Measurements from ENCODE around the gene PLCB4.
"Not testable (repeated sequence)": the region's sequence is repeated elsewhere in the genome, so short reads cannot be mapped to it uniquely, and the experiment has no call there.

The PLCB4 gene

GRCh38 chr20:9145142-9145541 is 76.3 kb downstream of the PLCB4 start:
- no peak for DNase-seq

DNA sequence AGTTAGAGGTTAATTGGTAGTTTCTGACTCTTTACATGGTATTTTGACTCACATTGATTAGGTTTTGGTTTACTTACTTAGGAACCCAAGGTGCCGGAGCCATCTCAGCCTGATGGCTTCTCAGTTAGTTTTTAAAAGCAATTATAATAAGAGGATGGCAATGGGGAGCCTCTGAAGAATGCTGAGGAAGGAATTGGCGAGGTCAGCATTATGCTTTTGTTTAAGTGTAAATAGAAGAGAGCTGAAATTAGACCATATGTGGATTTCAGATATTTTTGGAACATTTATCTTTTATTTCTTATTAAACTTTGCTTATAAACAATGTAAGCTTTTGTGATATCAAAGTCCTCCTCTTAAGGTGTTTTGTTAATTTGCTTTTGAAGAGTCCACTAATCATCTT is 77.8 kb downstream of the PLCB4 start:
- no peak for DNase-seq

DNA sequence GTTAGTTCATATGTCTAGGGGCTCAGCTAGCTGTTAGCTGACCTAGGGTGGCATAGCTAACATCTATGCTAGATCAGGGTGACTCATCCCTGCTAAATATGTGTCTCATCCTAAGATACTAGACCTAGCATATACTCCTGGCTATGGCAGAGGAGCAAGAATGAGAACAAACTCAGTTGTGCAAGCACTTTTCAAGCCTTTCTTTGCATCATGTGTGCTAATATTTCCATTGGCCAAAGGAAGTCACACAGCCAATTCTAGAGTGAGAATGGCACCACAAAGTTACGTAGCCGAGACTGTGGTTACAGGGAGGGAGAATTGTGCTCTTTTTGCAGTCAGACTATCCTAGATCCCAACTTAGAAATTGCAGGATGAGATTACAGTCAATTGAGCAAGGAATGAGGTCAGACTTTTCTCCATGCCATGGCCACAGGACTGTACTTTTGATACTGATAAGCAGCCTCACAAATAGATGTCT is 78.7 kb downstream of the PLCB4 start:
- DNase-seq = no peak

DNA sequence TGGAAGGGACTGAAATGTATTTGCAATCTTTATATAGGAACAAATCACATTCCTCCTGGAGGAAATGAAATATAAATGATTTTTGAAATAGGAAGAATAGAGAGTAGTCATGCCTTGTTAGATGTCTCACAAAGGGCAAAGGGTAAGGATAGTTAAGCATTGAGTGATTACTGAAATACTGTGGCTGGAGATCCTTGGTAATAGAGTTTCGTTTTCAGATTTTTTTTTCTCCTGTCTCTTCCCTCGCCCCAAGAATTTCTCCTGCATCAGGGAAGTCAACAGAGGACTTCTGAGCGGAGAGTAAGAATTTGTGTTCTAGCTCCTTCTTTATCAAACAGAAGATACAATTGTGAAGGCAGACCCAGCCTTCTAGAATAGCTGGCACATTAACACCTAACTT is 79.4 kb downstream of the PLCB4 start:
- DNase-seq = no peak

- DNase-seq = no peak
Measured at GRCh38 chr20:9149087-9149486, 80.2 kb downstream of the PLCB4 start.

- no peak for DNase-seq
Measured at GRCh38 chr20:9149796-9150195, 80.9 kb downstream of the PLCB4 start.

DNA sequence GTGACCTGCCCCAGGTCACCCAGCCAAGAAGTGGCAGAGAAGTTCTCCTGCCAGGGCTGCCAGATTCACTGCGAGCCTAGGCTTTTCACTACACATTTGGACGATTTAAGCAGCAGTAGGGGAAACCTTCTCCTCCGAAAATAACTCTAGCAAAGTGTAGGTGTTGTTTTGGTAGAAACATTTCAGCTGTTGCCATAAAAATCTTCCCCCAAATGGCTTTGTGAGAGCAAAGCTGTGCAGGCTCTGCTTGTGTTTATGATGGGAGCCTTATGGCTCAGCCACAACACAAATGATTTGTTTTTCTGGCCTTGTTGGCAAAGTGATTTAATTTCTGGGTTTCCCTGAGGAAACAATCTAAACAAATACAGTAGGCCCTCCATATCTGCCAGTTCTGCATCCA is 81.8 kb downstream of the PLCB4 start:
- DNase-seq = no peak

DNA sequence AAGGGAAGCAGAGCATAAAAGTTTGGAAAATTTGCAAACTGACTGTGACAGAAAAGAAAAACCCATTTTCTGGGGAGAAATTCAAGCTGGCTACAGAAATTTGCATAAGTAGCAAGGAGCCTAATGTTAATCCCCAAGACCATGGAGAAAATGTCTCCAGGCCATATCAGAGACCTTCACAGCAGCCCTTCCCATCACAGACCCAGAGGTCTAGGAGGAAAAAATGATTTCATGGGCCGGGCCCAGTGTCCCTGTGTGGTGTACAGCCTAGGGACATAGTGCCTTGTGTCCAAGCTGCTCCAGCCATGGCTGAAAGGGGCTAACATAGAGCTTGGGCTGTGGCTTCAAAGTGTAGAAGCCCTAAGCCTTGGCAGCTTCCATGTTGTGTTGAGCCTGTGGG is 83.3 kb downstream of the PLCB4 start:
- not testable (repeated sequence) for DNase-seq

GRCh38 chr20:9154464-9155024 is 85.7 kb downstream of the PLCB4 start:
- DNase-seq = no peak

- DNase-seq = no peak
Measured at GRCh38 chr20:9156529-9157280, 87.8 kb downstream of the PLCB4 start.

- DNase-seq = no peak
Measured at GRCh38 chr20:9160331-9160730, 91.4 kb downstream of the PLCB4 start.

- no peak for DNase-seq
Measured at GRCh38 chr20:9160757-9161156, 91.9 kb downstream of the PLCB4 start.

DNA sequence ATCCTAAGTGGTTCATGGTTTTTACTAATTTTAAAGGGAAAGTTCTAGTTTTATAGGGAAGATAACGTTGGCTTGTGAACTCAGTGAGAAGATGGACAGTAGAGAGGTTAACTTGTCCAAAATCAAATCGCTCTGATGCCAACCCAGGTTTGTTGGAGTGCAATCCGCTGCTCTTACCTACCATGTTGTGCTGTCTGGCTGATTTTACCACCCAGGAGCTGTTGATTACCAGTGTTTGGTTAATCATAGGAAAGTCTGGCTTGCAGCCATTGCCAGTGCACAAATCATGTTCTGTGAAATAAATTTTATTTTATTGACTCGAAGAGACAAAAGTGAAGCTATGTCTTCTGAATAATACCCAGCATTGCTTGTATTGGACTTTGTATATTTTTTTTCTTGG is 92.4 kb downstream of the PLCB4 start:
- no peak for DNase-seq

DNA sequence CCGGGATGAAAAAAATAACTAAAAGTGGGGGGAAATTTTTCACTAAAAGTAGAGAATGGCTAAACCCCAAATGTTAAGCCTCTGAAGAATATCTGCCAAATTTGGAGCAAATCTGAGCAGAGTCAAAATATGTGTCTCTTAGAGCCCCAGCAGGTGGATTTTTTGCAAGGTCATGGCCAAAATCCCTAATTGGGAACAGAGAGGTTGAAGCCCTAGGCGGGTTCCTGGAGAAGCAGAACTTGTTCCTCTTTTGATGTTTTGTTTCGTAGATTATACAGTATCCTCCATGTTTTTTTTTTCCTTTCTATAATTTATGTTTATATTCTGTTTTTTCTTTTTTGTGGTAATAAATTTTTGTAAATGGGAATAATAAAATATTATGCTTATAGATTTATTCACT is 94.4 kb downstream of the PLCB4 start:
- DNase-seq = no peak

DNA sequence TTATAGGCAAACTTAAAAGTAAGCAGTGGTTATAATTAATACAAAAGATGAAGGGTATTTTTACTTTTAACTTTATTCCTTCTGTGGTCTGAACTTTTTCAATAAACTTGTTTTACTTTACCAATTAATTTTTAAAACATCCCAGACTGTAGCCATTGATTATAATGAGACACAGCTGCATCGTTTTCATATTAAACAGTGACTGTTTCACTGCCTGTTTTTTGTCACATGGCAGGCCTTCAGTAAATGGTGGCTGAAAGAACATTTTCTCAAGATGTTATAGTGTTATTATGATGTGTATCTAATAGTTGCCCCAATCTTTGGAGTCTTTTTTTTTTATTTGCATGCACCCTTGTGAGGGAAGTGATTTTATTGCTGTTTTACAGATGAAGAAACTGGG is 95.1 kb downstream of the PLCB4 start:
- no peak for DNase-seq

- no peak for DNase-seq
Measured at GRCh38 chr20:9165261-9165660, 96.4 kb downstream of the PLCB4 start.

DNA sequence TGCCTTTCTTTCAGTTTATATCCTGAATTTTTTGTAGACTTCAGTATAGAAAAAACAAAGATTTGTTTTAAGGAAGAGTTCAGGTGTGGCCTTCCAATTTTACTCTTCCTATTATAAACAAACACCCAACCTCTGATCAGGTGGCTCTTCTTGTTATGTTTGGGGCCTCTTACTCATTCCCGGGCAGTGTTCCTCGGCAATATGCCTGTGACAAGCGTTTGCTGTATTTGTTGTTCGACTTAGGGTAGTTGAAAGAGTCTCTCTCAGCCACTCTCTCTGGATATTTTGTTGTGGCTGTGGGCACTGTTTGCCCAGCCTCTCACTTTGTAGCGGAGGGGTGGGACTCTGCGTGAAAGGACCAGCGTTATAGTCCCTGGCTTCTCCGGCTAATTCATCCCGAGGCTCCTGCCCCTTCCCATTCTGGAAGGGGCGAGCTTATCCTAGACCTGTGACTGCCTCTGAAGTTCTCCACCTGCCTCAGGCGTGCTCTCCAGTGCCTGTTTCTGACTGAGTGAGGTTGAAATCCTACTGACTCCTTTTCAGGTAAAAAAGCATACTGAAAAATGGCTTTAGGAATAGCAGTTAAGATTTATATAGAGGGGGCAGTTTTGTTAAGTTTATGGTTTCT is 97.4 kb downstream of the PLCB4 start:
- DNase-seq = no peak

DNA sequence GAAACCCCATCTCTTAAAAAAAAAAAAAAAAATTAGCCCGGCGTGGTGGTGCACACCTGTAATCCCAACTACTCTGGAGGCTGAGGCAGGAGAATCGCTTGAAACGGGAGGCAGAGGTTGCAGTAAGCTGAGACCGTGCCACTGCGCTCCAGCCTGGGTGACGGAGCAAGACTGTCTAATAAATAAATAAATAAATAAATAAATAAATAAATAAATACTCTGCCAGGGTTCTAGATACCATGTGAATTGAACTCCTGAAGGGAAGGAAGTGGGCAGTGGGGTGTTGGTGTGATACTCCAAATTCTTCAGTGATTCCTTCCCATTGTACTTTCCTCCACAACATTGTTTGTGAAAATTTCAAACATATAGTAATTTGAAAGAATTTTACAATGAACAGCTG is 100.5 kb downstream of the PLCB4 start:
- DNase-seq = no peak

DNA sequence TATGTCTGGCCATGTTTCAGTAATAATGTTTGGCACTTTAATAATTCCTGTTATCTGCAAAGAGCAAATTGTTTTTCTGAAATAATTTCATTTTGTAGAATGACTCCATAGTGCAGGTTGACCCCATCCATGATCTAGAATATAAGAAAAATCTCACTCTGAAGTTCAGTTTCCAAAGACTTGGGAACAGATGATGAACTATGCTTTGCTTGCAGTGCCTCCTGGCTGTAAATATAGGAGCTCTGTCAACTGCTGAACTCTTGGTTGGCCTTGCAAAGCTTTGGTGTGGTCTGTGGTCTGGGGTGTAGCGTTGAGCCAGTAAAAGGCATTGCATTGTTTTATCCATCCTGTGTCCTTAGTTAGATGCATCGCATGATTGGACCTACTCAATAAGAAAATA is 104.0 kb downstream of the PLCB4 start:
- no peak for DNase-seq

DNA sequence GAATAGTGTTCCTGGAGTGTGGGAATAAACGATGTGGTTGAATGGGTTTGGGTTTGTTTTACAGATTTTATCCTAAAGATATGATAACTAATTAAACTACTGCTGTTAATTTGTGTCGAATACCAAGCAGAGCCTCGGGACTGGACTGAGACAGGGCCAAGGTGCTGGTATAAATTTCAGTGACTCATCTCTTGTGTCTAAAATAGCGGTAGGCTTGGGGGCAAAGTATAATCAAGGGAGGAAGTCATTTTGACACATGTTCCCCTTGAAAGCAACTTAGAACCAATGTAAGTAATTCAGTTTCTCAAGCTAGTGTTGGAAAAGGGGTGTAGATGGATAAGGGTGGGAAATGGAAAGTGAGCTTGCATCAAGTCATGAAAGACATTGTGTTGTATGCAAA is 108.4 kb downstream of the PLCB4 start:
- DNase-seq = no peak

GRCh38 chr20:9179193-9179802 is 110.4 kb downstream of the PLCB4 start:
- no peak for DNase-seq

DNA sequence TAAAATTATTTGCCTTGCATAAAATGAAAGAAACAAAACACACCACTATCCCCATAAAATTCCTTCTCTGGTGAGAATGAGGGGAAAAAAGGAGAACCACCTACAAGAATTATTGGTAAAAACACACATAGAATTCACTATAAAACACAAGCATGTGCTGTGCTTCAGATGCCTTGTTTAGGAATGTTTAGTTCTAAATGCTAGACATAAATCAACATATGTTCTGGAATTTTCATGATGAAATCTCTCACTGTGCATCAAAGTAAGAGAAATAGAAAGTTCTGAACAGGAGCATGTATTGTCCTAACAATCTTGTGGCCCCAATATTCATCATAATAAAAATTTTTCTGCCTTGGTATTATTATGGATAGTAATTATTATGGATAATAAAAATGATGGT is 111.0 kb downstream of the PLCB4 start:
- no peak for DNase-seq

DNA sequence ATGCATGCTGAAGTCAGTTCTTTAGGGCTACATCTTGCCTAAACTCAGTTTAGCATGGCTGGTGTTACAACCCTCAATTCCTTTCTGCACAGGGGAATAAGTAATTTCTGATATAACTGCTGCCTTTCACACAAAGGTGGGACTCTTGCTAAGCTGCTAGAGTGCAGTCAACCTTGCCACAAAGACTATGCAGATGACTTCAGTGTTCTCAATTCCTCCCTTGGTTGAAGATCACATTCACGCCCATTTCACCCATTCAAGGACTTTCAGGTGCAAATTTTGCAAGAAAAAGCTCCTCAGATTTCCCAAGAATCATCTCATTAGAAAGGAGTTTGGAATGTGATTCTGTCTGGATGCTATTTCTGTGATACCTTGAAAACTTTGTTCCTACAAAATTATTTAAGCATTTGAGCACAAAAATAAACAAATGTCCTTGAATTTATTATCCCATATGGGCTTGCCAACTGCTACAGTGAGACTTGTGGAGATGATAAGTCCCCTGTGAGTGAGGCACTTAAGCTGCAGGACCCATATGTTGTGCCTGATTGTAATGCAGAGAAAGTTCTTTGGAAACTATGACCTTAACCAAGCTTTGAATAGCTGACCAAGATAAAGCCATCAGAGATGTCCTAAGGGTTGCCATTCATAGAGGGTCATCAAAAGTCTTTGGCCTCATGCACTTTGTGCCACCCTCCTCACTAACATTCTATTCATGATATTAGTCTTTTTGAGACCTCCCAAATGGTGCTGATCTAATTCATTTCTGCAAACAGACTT is 111.8 kb downstream of the PLCB4 start:
- DNase-seq = no peak

Data from stimulated activated naive CD4-positive, alpha-beta T cell (primary cell).